GM10266 (cell line): ENCODE results near the gene DPP6.

Experiments
- DNase-seq: peaks from one replicate; pipeline ENCODE4 v3.0.0; 2012; ENCODE audit errors: extremely low spot score
- TF ChIP-seq, protein P1 (sequence below): IDR thresholded peaks from 2 replicates; pipeline ENCODE4 v1.5.1; 2012; ENCODE audit warnings: mild to moderate bottlenecking, low read depth; ENCODE audit not compliant: control insufficient read depth, insufficient read depth; ENCODE audit errors: missing control alignments

Gene DPP6

DNA sequence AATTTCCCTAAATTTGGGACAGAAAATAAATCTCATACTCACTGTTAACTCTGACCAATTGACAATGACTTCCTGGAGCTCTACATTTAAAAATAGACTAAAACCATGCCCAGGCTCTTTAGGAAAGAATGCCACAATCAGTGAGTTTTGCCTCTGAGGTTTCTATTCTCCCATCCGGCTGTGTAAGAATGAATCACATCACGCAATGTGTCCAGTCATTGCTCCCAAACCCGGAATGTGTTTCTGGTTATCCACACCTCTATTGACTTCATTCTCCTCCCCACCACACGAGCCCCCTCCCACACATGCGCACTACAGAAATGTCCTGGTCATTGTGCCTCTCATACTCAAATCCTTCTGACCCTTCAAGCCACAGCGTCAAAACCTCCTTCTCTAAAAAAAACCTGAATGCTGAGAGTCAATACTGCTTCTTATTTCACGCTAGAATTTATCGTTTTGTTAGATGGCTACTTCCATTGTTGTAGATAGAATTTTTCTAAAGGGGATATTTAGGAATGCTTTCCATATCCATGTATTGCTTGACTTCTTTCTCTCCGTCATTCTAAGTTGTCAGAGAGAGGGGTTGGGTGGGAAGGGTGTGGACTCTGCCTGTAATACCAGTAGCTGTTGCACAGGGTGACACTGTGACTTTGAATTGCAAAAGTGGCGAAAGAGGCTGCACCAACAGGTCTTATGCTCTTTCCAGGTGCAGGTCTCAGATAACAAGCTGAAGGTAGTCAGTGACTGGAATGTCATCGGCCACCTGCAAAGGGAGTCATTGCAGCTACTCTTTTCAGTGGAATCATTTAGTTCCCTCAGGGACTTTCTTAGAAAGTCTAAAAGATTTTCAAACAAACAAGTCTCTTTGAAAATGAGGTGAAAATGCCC, 594.2 kb downstream of the DPP6 start:
- TF ChIP-seq, protein P1, sequence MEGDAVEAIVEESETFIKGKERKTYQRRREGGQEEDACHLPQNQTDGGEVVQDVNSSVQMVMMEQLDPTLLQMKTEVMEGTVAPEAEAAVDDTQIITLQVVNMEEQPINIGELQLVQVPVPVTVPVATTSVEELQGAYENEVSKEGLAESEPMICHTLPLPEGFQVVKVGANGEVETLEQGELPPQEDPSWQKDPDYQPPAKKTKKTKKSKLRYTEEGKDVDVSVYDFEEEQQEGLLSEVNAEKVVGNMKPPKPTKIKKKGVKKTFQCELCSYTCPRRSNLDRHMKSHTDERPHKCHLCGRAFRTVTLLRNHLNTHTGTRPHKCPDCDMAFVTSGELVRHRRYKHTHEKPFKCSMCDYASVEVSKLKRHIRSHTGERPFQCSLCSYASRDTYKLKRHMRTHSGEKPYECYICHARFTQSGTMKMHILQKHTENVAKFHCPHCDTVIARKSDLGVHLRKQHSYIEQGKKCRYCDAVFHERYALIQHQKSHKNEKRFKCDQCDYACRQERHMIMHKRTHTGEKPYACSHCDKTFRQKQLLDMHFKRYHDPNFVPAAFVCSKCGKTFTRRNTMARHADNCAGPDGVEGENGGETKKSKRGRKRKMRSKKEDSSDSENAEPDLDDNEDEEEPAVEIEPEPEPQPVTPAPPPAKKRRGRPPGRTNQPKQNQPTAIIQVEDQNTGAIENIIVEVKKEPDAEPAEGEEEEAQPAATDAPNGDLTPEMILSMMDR, result no peak
- DNase-seq, result no peak

DNA sequence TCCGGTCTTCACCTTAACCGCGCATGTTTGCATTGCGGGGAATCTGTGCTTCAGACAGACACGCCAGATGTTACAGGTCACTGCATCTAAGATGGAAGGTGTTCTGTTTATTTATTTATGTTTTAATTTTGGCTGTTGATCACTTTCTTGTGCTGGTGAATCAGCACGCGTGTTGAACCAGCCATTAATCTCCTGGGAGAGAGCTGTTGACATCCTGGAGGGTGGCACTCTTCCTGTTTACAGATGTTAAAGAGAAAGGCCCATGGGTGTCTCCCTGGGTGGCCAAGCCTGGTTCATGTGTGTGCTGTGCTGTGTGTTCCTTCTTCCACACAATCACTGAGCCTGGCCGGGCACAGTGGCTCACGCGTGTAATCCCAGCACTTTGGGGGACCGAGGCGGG, 595.4 kb downstream of the DPP6 start:
- DNase-seq, result no peak
- TF ChIP-seq, protein P1, result no peak

DNA sequence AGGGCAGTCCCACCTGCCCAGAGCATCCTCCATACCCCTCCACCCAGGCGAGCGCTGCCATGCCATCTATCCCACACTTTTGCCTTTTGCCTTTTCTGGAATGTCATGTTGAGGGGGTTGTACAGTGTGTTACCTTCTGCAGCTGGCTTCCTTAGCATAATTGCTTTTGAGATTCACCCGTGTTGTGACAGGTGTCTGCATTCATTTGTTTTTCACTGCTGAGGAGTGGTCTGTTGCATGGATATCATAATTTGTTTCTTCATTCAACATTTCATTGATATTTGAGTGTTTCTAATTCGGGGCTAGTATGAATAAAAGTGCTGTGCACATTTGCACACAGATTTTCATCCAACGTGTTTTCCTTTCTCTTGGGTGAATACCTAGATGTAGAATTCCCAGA, 596.8 kb downstream of the DPP6 start:
- DNase-seq, result no peak
- TF ChIP-seq, protein P1, result no peak

DNA sequence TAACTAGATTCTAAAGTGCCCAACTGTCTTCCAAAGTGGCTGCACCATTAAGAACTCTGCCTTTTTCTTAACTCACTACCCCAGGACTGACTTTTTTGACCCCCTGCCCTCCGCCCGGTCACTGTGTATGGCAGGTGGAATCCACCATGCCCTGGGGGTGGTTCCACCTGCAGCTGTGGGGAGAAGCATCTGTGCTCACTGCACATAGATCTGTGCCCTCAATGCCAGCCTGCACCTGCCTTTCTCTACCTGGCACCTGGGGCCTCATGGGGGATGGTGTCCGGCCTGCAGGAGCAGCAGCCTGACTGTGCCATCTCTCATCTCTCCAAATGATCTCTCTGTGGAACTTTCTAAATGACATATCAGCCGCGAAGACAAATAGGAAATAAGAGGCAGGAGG, 597.2 kb downstream of the DPP6 start:
- no peak for DNase-seq
- TF ChIP-seq, protein P1, result no peak

DNA sequence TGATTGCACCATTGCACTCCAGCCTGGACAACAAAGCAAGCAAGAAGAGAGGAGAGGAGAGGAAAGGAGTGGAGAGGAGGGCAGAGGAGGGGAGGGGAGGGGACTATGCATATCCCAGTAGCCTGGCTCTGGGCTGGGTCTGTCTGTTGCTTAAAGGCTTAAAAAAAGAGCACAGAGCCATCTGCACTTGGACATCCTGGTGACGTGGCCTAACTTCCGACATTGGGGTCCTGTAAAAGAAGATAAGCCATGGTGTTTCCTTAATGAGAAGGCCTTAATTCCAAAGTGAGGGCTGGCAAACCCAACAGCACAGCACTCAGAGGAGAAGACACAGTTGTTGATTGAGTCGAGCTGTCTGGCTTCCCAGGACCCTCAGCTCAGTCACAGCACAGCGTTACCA, 598.1 kb downstream of the DPP6 start:
- TF ChIP-seq, protein P1, result no peak
- no peak for DNase-seq

DNA sequence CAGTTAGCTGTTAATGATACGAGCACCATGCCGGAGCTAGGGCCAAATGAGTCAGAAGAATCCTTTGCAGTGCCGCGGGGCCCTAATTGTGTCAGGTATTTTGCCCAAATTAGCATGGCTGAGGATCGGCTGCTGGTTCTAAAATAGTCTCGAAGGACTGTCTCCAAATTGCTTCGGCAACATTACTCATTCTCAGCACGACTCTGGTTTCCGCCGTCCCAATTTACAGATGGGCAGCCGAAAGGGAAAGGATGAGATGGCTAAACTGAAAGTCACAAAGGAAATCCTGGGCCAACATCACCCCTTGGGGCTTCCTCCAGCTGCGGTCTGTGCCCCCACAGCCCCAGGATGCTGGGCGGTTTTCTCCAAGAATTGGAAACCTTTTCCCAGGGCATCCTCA, 599.3 kb downstream of the DPP6 start:
- TF ChIP-seq, protein P1, result no peak
- DNase-seq, result no peak

DNA sequence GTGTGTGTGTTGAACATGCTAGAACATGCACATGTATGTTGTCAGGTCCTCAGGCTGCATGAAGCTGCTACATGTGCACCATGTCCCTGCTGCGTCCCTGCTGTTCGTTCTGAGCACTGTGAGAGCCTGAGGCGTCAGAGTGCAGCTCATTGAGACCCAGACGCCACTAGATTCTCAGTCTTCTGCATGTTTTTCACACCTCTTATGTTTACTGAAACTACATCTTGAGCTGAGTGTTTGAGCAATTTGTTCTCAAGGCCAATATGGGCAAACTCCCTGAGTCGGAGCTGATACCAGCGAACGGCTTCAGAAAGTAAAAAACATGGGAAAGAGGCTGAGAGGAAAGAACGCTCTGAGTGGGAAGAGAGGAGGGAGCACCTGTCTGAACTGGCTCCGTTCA, 600.4 kb downstream of the DPP6 start:
- DNase-seq, result no peak

More for the DNA sequence above, 600.4 kb downstream of the DPP6 start:
- TF ChIP-seq, protein P1, result no peak
